ENCODE results near the gene TTC9B.

TTC9B gene

DNA sequence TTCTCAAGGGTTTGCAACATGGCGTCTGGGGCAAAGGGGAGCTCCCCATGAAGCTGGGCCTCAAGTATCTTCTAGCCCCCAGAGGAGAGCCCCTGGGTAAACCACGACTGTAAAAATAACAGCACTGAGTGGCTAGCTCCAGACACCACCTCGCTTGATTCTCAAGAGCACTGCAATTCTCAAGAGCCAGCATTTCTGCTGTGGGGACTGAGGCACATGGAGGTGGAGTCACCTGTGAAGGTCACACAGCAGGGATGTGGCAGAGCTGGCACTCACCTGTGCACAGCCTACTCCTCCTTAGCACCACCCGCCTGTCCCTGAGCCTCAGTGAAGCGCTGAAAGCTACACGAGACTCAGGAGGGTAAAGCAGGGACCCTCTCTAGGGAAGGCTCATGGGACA, 29.0 kb upstream of the TTC9B start:
- H3K36me3 ChIP-seq, result peaks cover 4 to 36% (median 16%) of the 10 kb centered on the region in 3 donors
- no peaks in the 10 kb centered on the region for H3K9me3 ChIP-seq
- no peak for DNase-seq
- intact Hi-C loops (cut with DNase I; ENCODE audit: low total_unique reads), result no loop called here
- H3K4me3 ChIP-seq, result no peak overlapping the region
- no peak overlapping the region for H3K27ac ChIP-seq
- peaks cover 0 to 21% (median 1%) of the 10 kb centered on the region in 4 donors for H3K4me1 ChIP-seq
- no peak for TF ChIP-seq CTCF (IDR thresholded peaks at IDR 0.05)
- no peaks in the 10 kb centered on the region for H3K27me3 ChIP-seq

DNA sequence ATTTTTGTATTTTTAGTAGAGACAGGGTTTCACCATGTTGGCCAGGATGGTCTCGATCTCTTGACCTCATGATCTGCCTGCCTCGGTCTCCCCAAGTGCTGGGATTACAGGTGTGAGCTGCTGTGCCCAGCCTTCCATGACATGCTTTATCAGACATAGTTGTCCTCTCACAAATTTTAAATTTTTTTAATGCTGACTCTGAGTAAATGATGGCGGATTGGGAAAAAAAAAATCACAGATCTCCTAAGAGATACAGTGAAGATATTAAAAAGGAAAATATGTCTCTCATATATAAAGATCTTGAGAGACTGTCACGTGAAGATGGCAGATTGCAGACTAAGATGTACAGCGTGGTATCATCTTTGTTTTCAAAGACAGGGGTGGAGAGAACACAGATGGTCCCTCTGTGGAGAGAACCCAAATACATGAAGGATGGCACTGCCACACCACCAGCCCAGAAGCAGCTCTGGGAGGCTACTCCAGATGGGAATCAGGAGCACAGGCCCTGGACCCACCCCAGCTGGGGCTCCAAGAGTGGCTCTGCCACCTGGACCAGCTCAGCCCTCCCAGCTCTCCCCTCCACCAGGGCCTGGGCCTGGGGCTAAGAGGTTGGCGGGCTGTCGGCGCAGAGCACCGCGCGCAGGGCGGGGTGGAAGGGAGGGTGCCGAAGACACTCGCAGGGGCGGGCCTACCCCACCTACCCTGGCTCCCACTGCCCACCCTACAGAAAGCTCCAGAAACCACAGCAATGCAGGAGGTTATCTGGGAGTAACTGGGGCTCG, 28.3 kb upstream of the TTC9B start:
- Histone ChIP-seq H3K36me3 (peaks cover 11 to 36% (median 23%) of the 10 kb centered on the region in 3 donors), H3K27me3 (no peaks in the 10 kb centered on the region), H3K4me1 (peaks cover 0 to 25% (median 1%) of the 10 kb centered on the region in 4 donors), H3K27ac (no peak overlapping the region), H3K4me3 (no peak overlapping the region), H3K9me3 (no peaks in the 10 kb centered on the region)
- intact Hi-C loops (cut with DNase I; ENCODE audit: low total_unique reads), result no loop called here
- DNase-seq, result no peak
- no peak for TF ChIP-seq CTCF (IDR thresholded peaks at IDR 0.05)

DNA sequence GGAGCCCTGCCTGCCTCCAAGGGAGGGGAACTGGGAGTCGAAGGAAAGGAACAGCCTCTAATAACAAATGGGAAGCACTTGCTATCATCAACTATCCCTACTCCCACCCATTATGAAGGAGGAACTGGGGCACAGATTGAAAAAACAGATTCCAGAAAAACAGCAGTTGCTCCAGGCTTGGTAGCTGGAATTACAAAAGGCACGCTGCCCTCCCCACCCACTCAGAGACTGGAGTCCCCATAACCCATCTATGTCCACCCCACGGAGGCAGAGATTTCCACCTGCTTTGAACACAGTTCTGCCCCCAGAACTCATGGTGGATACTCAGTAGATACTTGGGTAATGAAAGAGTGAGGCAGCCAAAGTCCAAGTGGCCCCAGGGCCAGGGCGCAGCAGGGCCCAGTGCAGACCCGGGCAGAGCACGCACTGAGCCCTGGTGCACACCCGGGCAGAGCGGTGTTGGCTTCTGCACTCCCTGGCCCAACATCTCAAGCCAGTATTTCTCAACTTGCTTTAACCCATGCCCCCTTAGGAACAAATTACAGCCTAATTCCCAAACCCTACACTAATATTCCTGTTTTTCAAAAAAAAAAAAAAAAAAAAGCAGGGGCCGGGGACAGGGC, 27.4 kb upstream of the TTC9B start:
- Histone ChIP-seq H3K27me3 (no peaks in the 10 kb centered on the region), H3K27ac (no peak overlapping the region), H3K36me3 (peaks cover 19 to 40% (median 21%) of the 10 kb centered on the region in 3 donors), H3K4me3 (no peak overlapping the region), H3K9me3 (no peaks in the 10 kb centered on the region), H3K4me1 (peaks cover 0 to 25% (median 1%) of the 10 kb centered on the region in 4 donors)
- intact Hi-C loops (cut with DNase I; ENCODE audit: low total_unique reads), result no loop called here
- no peak for DNase-seq
- TF ChIP-seq CTCF (IDR thresholded peaks at IDR 0.05), result no peak

DNA sequence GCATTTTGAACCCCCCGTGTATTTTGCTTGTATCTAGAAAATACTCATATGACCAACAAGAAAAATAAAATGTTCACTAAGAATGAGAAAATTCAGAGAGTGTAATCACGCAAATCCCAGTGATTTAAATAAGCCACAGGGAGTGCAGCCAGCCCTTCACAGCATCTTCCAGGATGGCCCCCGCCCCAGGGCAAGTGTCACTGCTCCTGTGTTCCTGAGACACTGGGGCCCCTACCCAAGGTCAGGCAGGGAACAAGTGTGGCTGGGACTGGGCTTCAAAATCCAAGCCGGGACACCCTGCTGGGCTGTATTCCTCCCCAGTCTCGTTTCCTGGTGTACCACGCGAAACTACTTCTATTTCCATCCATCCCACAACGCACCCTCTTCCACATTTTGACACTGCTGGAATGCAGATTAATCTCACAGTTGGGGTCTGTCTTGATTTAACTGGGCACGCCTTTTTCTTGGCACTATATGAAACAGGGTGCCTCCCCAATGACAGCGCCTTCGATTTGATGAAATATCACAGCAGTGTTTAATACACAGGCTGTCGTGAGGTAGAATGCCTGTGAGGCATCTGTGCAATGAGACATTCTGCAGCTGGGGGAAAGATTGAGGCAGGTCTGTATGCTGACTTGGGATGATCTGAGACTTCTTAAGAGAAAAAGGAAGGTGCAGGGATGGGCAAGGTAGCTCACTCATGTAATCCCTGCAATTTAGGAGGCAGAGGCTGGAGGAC, 26.6 kb upstream of the TTC9B start:
- H3K27me3 ChIP-seq, result no peaks in the 10 kb centered on the region
- no peak overlapping the region for H3K4me3 ChIP-seq
- H3K9me3 ChIP-seq, result no peaks in the 10 kb centered on the region
- no peak for DNase-seq
- intact Hi-C loops (cut with DNase I; ENCODE audit: low total_unique reads), result no loop called here
- TF ChIP-seq CTCF (IDR thresholded peaks at IDR 0.05), result no peak
- H3K4me1 ChIP-seq, result peaks cover 0 to 25% (median 1%) of the 10 kb centered on the region in 4 donors
- no peak overlapping the region for H3K27ac ChIP-seq
- H3K36me3 ChIP-seq, result peaks cover 28 to 40% (median 28%) of the 10 kb centered on the region in 3 donors

DNA sequence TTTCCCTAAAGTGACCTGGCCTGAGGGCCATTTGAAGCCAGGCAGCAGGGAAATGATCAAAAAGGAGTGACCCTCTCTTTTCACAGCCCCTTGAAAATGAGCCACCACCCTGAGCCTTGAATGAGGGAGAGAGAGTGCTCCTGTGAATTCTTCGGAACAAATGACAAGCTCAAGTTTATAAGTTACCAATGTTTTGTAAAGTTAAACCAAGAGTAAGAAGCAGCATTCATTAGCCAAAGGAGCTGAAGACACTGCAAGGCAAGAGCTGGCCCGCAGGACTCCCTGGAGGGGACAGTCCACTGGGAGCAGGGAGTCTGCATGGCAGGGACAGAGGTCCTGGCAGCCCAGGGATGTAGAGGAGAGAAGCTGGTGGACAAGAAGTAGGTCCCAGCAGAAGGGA, 25.0 kb upstream of the TTC9B start:
- H3K36me3 ChIP-seq, result peaks cover 39 to 48% (median 43%) of the 10 kb centered on the region in 3 donors
- H3K27me3 ChIP-seq, result no peaks in the 10 kb centered on the region
- no peak overlapping the region for H3K4me3 ChIP-seq
- intact Hi-C loops (cut with DNase I; ENCODE audit: low total_unique reads), result no loop called here
- peaks cover 0 to 25% (median 1%) of the 10 kb centered on the region in 4 donors for H3K4me1 ChIP-seq
- H3K27ac ChIP-seq, result no peak overlapping the region
- no peak for TF ChIP-seq CTCF (IDR thresholded peaks at IDR 0.05)
- DNase-seq, result no peak
- no peaks in the 10 kb centered on the region for H3K9me3 ChIP-seq
